KOPT-K1 (cell line): ENCODE measurements around the gene VWA8.
"Not testable (repeated sequence)": the region's sequence is repeated elsewhere in the genome, so short reads cannot be mapped to it uniquely, and the experiment has no call there.

Source experiments
- H3K27ac ChIP-seq: fragments of 200-600 bp; sonication (generic); 2 replicates; pipeline ENCODE4 v1.5.1; 2016; ENCODE audit warnings: antibody characterized with exemption, mild to moderate bottlenecking, low read depth, low read length; ENCODE audit not compliant: poor library complexity, severe bottlenecking
- H3K36me3 ChIP-seq: fragments of 200-600 bp; sonication (generic); 2 replicates; pipeline ENCODE4 v1.5.1; 2017; ENCODE audit warnings: antibody characterized with exemption, mild to moderate bottlenecking, low read length, moderate library complexity; ENCODE audit not compliant: insufficient read depth
- H3K9me3 ChIP-seq: fragments of 200-600 bp; sonication (generic); 2 replicates; pipeline ENCODE4 v1.5.1; 2017; ENCODE audit warnings: antibody characterized with exemption, low read length, mild to moderate bottlenecking; ENCODE audit not compliant: insufficient read depth, poor library complexity, severe bottlenecking

VWA8 gene

DNA sequence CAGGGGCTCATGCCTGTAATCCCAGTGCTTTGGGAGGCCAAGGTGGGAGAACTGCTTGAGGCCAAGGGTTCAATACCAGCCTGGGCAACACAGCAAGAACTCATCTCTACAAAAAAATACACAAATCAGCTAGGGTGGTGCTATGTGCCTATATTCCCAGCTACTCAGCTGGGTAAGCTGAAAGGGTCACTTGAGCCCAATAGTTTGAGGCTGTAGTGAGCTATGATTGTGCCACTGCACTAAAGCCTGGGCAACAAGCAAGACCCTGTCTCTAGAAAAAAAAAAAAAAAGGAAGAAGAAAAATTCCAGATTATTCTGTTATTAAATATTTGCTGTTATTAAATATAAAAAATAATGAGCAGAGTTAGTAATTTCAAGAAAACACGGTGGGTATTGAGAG, 372.5 kb downstream of the VWA8 start:
- peaks cover 27% of the 10 kb centered on the region for H3K36me3 ChIP-seq
- H3K27ac ChIP-seq, result no peak overlapping the region
- H3K9me3 ChIP-seq, result no peaks in the 10 kb centered on the region

DNA sequence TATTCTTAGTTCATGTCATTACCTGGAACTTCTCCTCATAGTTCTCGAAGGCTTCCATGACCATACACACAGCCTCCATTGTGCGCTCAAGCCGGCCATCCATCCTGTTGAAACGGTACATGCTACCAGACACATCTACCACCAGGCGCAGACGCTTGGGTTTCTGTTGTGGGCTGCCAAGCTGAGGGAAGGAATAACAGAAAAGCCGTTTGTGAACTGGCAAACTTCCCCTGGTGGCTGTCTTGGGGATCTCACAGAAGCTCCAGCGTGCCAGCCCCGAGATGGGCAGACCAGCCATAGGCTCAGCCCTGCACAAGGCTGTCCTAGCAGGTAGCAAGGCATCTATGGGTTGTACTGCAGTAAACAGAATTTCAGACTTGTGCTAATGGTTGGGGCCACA, 373.4 kb downstream of the VWA8 start:
- H3K9me3 ChIP-seq, result no peaks in the 10 kb centered on the region
- H3K36me3 ChIP-seq, result peaks cover 27% of the 10 kb centered on the region
- no peak overlapping the region for H3K27ac ChIP-seq

DNA sequence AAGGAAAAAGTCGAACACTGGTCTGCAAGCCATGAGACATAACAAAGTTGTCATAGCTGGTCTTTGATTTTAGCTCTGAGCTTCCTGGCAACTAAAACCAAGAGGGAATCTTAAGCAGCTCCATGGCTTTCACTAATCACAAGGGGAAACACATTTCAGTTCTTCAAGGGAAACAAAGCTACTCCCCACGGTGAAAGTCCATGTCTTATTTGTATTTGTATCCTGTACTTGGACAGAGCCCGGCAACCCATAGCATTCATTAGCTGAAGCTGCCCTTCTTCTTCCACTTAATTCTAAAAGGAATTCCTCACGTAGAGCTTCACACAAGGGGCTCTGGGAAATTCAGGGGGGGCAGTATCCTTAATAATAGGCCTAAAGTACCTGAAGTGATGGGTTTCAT, 374.7 kb downstream of the VWA8 start:
- H3K9me3 ChIP-seq, result no peaks in the 10 kb centered on the region
- peaks cover 27% of the 10 kb centered on the region for H3K36me3 ChIP-seq
- H3K27ac ChIP-seq, result no peak overlapping the region

DNA sequence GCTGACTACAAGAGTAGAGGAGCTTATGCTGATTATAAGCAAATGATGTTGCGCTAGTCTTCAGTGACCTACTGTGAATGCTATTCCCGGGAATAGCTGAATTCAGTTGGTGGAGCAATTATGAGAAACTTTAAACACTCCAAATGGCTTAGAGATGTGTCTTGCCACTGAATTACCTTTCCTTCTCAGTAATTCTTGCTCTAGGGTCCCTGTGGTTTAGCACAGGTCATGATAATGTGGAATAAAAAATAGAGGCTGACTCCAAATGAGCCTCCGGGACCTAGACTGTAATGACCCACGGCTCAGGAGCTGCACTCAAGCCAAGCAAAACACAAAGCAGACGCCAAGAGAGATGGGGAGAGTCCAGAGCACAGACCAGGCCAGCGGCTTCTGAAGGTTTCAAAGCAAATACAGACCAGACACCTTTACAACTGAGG, 378.9 kb downstream of the VWA8 start:
- H3K9me3 ChIP-seq, result no peaks in the 10 kb centered on the region
- peaks cover 13% of the 10 kb centered on the region for H3K36me3 ChIP-seq
- H3K27ac ChIP-seq, result no peak overlapping the region

DNA sequence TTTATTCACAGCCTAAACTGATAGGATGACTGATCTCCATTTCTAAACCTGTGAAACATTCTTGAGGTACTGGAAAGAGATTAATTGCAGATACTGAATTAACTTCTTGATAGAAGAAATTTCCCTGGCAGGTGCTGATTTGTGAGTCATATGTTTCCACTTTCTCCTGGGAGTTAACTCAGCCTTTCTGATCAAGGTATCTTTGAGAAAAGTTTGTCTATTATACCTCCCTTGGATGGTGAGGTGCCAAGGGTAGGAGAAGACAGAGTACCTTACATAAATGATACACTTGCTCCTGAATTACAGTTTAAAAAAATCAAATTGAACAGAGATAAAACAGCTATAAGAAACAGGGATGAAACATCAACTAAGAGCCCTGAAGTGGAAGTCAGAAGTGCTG, 380.6 kb downstream of the VWA8 start:
- Histone ChIP-seq H3K9me3 (no peaks in the 10 kb centered on the region), H3K36me3 (peaks cover 8% of the 10 kb centered on the region), H3K27ac (no peak overlapping the region)

DNA sequence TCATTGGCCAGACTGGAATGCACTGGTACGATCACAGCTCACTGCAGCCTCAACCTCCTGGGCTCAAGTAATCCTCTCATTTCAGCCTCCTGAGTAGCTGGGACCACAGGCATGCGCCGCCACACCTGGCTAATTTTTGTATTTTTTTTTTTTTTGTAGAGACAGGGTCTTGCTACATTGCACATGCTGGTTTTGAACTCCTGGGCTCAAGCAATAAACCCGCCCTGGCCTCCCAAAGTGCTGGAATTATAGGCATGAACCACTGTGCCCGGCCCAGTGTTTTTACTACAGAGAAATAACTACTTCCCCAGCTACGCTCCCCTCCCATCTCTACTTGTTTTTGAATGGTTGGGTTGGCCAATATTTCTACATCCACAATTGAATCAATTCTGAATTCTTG, 381.0 kb downstream of the VWA8 start:
- H3K36me3 ChIP-seq, result peaks cover 13% of the 10 kb centered on the region
- H3K9me3 ChIP-seq, result no peaks in the 10 kb centered on the region
- no peak overlapping the region for H3K27ac ChIP-seq

DNA sequence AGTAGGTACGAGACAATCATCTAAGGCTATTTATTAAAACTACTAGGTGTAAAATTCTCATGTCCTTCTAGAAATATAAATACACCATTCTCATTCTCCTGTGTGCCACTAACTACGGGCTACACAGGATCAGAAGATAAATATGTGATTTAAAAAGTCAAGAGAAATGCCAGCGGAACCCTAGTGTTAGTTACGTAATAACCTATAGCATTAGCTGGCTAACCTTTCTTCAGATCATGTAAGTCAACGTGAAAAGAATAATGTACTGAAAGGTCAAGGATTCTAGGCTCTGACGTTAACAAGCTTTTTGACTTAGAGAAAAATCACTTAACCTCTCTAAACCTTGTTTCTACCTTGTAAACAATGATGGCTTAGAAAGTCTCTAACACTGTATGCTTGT, 381.7 kb downstream of the VWA8 start:
- Histone ChIP-seq H3K36me3 (peaks cover 10% of the 10 kb centered on the region; the same call in 1 of the 2 replicates), H3K27ac (no peak overlapping the region), H3K9me3 (no peaks in the 10 kb centered on the region)

DNA sequence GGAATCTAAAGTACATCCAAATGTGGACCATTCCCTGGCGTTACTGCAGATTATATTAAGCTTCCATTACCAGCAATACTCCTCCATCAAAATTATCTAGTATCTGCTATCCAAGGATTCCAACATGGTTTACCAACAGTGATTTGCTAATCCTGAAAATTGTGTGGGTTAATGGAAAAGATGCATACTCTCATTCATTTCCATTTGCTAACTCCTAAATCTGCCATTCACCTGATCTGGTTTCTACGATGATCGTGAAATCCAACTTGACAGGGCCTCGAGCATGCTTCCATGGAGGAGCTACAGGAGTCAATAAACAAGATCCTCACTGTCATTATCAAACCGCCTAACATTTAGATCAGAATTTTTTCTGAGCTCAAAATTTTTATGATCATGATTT, 382.5 kb downstream of the VWA8 start:
- H3K9me3 ChIP-seq, result no peaks in the 10 kb centered on the region
- H3K36me3 ChIP-seq, result peaks cover 10% of the 10 kb centered on the region; the same call in 1 of the 2 replicates
- no peak overlapping the region for H3K27ac ChIP-seq

DNA sequence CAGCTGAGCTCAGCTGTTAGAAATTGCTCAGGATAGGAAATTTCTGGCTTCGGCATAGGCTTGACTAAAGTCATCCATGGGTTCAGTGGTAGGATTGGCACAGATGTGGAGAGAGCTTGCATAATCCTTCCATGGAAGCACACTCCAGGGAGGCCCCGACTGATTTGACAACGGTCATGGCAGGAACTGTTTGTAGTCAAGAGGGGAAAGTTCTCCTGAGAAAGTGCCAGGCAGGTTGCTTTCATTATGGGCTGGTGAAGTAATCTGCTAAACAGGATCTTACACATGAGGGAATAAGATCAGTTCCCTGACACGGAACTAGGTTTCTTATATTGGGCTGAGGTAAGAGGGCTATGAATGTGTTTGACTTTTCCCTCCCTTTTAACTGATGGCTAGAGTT, 383.5 kb downstream of the VWA8 start:
- Histone ChIP-seq H3K36me3 (peaks cover 10% of the 10 kb centered on the region; the same call in 1 of the 2 replicates), H3K27ac (no peak overlapping the region), H3K9me3 (peaks cover 3% of the 10 kb centered on the region)

DNA sequence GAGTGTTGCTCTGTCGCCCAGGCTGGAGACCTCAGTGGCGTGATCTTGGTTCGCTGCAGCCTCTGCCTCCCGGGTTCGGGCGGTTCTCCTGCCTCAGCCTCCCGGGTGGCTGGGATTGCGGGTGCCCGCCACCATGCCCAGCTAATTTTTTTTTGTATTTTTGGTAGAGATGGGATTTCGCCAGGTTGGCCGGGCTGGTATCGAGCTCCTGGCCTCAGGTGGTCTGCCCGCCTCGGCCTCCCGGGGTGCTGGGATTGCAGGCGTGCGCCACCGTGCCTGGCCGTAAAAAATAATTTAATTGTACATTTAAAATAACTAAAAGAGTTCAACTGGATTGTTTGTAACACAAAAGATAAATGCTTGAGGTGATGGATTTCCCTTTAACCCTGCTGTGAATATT, 387.3 kb downstream of the VWA8 start:
- H3K27ac ChIP-seq, H3K36me3 ChIP-seq, H3K9me3 ChIP-seq: not testable (repeated sequence)

DNA sequence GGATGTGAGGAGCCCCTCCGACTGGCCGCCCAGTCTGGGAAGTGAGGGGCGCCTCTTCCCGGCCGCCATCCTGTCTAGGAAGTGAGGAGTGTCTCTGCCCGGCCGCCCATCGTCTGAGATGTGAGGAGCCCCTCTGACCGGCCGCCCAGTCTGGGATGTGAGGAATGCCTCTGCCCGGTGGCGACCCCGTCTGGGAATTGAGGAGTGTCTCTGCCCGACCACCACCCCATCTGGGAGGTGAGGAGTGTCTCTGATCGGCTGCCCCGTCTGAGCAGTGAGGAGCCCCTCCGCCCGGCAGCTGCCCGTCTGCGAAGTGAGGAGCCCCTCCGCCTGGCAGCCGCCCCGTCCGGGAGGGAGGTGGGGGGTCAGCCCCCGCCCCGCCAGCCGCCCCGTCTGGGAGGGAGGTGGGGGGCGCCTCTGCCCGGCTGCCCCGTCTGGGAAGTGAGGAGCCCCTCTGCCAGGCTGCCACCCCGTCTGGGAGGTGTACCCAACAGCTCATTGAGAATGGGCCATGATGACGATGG, 389.0 kb downstream of the VWA8 start:
- not testable (repeated sequence) for H3K9me3 ChIP-seq, H3K36me3 ChIP-seq, H3K27ac ChIP-seq

DNA sequence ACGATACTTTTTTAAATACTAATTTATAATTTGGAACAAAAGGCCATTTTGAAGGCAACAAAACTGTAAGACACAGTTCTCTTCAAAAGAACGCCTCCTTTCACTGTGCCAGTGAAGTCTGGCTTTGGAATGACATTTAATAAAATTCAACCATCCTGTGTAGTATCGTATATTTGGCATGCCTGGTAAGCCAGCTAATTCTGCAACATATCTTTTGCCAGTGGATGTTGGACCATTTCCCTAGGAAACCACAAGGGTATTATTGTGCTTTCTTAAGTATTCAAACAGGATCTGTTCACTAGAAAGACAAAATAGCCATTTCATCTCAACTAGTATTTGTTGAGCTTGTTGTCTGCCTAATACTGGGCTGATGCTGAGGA, 391.9 kb downstream of the VWA8 start:
- Histone ChIP-seq H3K9me3 (peaks cover 3% of the 10 kb centered on the region), H3K27ac (no peak overlapping the region), H3K36me3 (no peaks in the 10 kb centered on the region; the same call in 1 of the 2 replicates)

DNA sequence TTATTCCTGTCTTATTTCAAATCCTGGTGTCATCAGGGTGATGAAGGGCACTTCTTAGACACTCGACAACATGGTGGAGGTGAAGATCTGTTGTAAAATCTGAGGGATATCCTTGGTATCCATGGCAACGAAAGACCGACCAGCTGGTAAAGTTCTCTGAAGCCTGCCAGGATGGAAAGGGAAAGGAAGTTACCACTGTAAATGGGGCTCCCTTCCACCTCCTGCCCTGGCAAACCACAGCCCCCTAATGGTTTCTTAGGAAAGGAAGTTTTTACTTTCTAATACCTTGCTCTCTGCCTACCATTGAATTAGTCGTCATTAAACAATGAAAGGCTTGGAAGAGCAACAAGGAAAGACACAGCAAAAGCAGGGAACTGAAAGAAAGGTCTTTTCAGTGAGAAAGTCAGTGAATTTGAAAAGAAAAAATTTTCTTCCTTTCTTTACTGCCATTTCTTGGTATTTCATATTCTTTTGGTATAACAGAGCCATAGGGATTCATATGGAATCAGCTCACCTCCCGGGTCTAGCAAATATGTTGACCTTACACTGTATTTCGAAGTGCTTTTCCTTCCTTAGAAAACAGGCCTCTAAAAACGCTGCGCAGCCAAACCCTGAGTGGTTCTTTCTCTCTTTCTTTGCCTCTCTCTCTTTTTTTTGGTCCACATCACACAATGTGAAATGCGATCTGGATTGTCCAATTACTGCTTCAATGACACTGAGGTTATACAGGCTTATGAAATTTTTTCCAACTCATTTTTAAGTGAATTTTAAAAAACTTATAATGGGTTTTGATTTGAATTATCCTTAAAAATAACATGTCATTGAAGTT, 392.6 kb downstream of the VWA8 start:
- no peak overlapping the region for H3K27ac ChIP-seq
- H3K36me3 ChIP-seq, result no peaks in the 10 kb centered on the region; the same call in 1 of the 2 replicates
- peaks cover 3% of the 10 kb centered on the region for H3K9me3 ChIP-seq

DNA sequence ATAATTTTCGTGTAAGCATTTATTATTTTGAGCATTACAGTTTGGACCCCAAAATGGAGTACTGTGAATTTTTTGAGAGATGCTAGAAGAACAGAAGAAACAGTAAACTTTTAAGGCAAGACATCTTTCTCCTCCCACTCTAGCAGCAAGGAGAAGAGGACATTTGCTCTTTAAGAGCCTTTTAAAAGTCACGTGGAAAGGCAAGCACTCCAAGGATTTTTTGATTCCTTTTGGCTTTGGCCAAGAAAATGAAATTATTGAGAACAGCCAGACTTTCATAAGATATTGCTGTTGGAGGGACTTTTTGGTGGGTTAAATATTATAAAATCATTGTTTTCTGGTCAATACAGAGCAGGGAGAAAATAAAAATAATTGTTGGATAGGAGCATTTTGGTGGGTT, 393.5 kb downstream of the VWA8 start:
- H3K36me3 ChIP-seq, result no peaks in the 10 kb centered on the region
- H3K9me3 ChIP-seq, result no peaks in the 10 kb centered on the region
- no peak overlapping the region for H3K27ac ChIP-seq

DNA sequence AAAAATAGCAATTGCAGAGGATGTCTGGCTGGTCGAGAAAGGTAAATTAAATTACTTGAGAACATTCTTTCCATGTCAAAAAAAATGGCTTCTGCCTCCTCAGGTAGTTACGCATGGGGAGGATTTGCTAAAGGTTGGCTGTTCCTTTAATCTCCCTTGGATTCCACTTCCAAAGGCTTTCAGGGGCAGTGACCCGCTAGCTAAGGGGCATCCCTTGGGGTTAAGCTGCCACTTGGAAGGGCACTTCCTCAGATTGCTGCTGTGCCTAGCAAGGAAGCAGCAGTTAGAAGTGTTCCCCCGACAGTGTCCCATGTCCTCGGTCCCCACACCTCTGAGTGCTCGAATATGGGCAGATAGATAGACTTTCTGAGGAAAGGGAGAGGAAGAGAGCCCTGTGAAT, 395.1 kb downstream of the VWA8 start:
- Histone ChIP-seq H3K36me3 (no peaks in the 10 kb centered on the region), H3K9me3 (no peaks in the 10 kb centered on the region), H3K27ac (no peak overlapping the region)

DNA sequence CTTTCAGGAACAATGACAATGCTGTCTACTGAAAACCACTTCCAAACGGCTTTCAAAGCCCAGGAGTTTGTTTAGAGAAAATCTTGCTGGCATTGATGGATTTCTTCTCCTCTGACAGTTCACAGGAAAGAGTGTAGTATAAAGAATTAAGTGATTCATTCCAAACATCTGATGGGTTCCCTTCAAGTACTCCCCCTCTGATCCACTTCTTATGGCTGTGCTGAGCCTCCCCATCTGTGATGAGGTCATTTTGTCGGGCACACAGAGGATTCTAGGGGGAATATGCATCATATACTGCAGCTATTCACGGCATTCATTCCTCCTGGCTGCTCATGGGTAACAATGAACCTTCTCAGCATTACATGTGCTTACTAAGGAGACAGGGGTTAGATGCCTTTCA, 395.7 kb downstream of the VWA8 start:
- H3K36me3 ChIP-seq, result no peaks in the 10 kb centered on the region
- H3K9me3 ChIP-seq, result no peaks in the 10 kb centered on the region
- H3K27ac ChIP-seq, result no peak overlapping the region
